ENCODE results near the gene ABCG5.

The ABCG5 gene

GRCh38 chr2:43838560-43839267, at the start of gene ABCG5, which contains the start of gene ABCG8:
Gene ABCG5, minus strand, starts transcription at chr2:43838839. Its CDS starts 160 bp downstream, at chr2:43838679.
Gene ABCG8, plus strand, starts transcription at chr2:43838971. Its CDS starts 83 bp downstream, at chr2:43839054.
- DNase-seq = no peak

- no peak for DNase-seq
These were observed 48.5 kb upstream of the ABCG5 start for GRCh38 chr2:43887176-43887575.

GRCh38 chr2:43885132-43885632, 46.5 kb upstream of the ABCG5 start:
- DNase-seq = no peak

- no peak for DNase-seq
These were observed 46.0 kb upstream of the ABCG5 start for GRCh38 chr2:43884689-43885088.

- DNase-seq = no peak
These were observed 43.7 kb upstream of the ABCG5 start for GRCh38 chr2:43882312-43882711.

- no peak for DNase-seq
These were observed 42.3 kb upstream of the ABCG5 start for GRCh38 chr2:43880952-43881351.

- no peak for DNase-seq
These were observed 41.8 kb upstream of the ABCG5 start for GRCh38 chr2:43880471-43880870.

GRCh38 chr2:43879261-43879660, 40.6 kb upstream of the ABCG5 start:
- no peak for DNase-seq

GRCh38 chr2:43877782-43878464, 39.3 kb upstream of the ABCG5 start:
- peak; percentile 80 for DNase-seq

- no peak for DNase-seq
These were observed 36.3 kb upstream of the ABCG5 start for GRCh38 chr2:43874776-43875451.

- DNase-seq = no peak
These were observed 33.5 kb upstream of the ABCG5 start for GRCh38 chr2:43872151-43872550.

- no peak for DNase-seq
These were observed 16.7 kb upstream of the ABCG5 start for GRCh38 chr2:43855292-43855691.

GRCh38 chr2:43854671-43855070, 16.0 kb upstream of the ABCG5 start:
- no peak for DNase-seq

GRCh38 chr2:43853141-43854081, 14.8 kb upstream of the ABCG5 start:
- no peak for DNase-seq

- no peak for DNase-seq
These were observed 13.6 kb upstream of the ABCG5 start for GRCh38 chr2:43852196-43852730.

GRCh38 chr2:43851011-43851980, 12.7 kb upstream of the ABCG5 start:
- no peak for DNase-seq

- no peak for DNase-seq
These were observed 9.6 kb upstream of the ABCG5 start for GRCh38 chr2:43848214-43848613.

- DNase-seq = no peak
These were observed 7.6 kb upstream of the ABCG5 start for GRCh38 chr2:43846140-43846793.

- DNase-seq = no peak
These were observed 6.5 kb upstream of the ABCG5 start for GRCh38 chr2:43845181-43845580.

- DNase-seq = no peak
These were observed 4.2 kb upstream of the ABCG5 start for GRCh38 chr2:43842866-43843226.

All from NCI-H2227 treated with DMSO at 0.1 percent for 48 hours (cell line).